ENCODE results near the gene BAK1. TPM values are rescaled to one million over a fixed set of nuclear protein-coding genes. Genes with fewer than 3 reads are reported as not detected.

The BAK1 gene
- total and polyA plus RNA-seq, 2 of the 13 experiments (the other 11 are each of a cell fraction or from before 2014, with no cell fraction given): 15.0 to 23.8 TPM

DNA sequence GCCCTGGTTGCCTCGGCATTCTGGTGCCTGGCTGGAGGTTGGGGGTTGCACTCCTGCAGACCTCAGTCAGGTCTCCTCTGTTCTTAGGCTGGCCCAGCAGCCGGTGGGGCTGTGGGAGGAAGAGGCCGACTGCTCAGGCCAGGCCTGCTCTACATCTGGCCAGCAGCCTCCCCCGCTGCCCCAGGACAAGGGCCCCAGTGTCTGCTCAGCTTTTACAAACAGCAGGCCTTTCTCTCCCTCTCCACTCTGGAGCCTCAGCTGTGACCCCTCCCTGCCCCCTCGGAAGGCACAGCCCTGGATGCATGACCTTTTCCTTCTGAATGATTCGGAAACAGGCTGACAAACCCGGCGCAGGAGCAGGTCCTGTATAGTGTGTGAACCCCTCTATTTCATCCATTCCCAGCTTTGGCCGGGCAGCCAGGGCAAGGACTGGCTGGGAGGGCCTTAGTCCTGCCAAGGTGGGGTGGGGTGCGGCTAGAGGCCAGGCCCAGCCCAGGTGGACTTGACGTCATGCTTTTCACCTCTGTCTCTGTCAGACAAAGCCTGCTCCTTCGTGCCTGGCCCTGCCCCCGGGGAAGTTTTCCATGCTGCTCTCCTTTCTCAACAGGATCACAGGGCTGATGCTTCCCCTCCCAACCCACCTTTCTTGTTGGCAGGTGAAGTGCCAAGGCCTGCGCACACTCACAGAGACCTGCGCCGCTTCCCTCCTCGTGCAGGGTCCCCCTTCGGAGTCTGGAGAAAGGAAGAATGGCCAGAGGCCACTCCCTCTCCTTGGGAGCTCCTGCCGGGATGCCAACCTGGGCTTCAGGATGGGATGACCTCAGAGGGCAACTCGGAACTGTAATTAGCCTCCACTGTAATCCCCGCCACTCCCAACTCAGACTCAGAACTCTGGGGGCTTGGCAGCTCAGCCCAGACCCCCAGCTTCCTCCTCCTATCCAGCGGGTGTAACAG is 31.0 kb upstream of the BAK1 start (continued):
- TF ChIP-seq, protein P1, sequence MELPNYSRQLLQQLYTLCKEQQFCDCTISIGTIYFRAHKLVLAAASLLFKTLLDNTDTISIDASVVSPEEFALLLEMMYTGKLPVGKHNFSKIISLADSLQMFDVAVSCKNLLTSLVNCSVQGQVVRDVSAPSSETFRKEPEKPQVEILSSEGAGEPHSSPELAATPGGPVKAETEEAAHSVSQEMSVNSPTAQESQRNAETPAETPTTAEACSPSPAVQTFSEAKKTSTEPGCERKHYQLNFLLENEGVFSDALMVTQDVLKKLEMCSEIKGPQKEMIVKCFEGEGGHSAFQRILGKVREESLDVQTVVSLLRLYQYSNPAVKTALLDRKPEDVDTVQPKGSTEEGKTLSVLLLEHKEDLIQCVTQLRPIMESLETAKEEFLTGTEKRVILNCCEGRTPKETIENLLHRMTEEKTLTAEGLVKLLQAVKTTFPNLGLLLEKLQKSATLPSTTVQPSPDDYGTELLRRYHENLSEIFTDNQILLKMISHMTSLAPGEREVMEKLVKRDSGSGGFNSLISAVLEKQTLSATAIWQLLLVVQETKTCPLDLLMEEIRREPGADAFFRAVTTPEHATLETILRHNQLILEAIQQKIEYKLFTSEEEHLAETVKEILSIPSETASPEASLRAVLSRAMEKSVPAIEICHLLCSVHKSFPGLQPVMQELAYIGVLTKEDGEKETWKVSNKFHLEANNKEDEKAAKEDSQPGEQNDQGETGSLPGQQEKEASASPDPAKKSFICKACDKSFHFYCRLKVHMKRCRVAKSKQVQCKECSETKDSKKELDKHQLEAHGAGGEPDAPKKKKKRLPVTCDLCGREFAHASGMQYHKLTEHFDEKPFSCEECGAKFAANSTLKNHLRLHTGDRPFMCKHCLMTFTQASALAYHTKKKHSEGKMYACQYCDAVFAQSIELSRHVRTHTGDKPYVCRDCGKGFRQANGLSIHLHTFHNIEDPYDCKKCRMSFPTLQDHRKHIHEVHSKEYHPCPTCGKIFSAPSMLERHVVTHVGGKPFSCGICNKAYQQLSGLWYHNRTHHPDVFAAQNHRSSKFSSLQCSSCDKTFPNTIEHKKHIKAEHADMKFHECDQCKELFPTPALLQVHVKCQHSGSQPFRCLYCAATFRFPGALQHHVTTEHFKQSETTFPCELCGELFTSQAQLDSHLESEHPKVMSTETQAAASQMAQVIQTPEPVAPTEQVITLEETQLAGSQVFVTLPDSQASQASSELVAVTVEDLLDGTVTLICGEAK (IDR thresholded peaks at IDR 0.05): no peak
- TF ChIP-seq, protein P1 (CRISPR knock-in tag; IDR thresholded peaks at IDR 0.05): no peak; the same call in 1 of the 2 replicates
- TF ChIP-seq RXRB (CRISPR knock-in tag; IDR thresholded peaks at IDR 0.05; ENCODE audit: borderline replicate concordance) (0 out of 2 replicates have a peak, but pooled peaks have one; percentile 13), ZNF235 (CRISPR knock-in tag; IDR thresholded peaks at IDR 0.05; ENCODE audit: borderline replicate concordance) (no peak), MIER2 (CRISPR knock-in tag; IDR thresholded peaks at IDR 0.05) (peak; percentile 29; the same call in 1 of the 2 replicates), ZNF33B (CRISPR knock-in tag; IDR thresholded peaks at IDR 0.05) (no peak), ZNF232 (CRISPR knock-in tag; IDR thresholded peaks at IDR 0.05; ENCODE audit: borderline replicate concordance) (no peak), CBX2 (IDR thresholded peaks at IDR 0.05; ENCODE audit: low read depth, low read length) (no peak), CBX2 (CRISPR knock-in tag; IDR thresholded peaks at IDR 0.05; ENCODE audit: low read depth) (no peak), ZNF292 (CRISPR knock-in tag; IDR thresholded peaks at IDR 0.05; ENCODE audit: borderline replicate concordance, low read depth) (peak; percentile 62), KDM2A (CRISPR knock-in tag; IDR thresholded peaks at IDR 0.05; ENCODE audit: borderline replicate concordance, low read depth) (peak; percentile 52; the same call in 1 of the 2 replicates), MED1 (CRISPR knock-in tag; IDR thresholded peaks at IDR 0.05) (no peak), ZNF326 (CRISPR knock-in tag; IDR thresholded peaks at IDR 0.05; ENCODE audit: borderline replicate concordance) (no peak), MEF2D (CRISPR knock-in tag; IDR thresholded peaks at IDR 0.05) (no peak), MED8 (CRISPR knock-in tag; IDR thresholded peaks at IDR 0.05; ENCODE audit: insufficient replicate concordance) (peak; percentile 50), SOX13 (IDR thresholded peaks at IDR 0.05) (no peak), SOX13 (CRISPR knock-in tag; conservative IDR thresholded peaks at IDR 0.05 in 1 of 2, IDR thresholded peaks at IDR 0.05 in 1 of 2) (no peak)
- TF ChIP-seq, protein P2, sequence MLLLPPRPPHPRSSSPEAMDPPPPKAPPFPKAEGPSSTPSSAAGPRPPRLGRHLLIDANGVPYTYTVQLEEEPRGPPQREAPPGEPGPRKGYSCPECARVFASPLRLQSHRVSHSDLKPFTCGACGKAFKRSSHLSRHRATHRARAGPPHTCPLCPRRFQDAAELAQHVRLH (CRISPR knock-in tag; IDR thresholded peaks at IDR 0.05; ENCODE audit: borderline replicate concordance, low read depth): no peak

All from HepG2 (cell line).